Fibroblast of villous mesenchyme (primary cell): Measurements from ENCODE around the gene SP140. TPM values are rescaled to one million over a fixed set of nuclear protein-coding genes. Genes with fewer than 3 reads are reported as not detected.
"Not testable (repeated sequence)": the region's sequence is repeated elsewhere in the genome, so short reads cannot be mapped to it uniquely, and the experiment has no call there.

ENCODE experiments used
- DNase-seq: peaks from one replicate; pipeline ENCODE4 v3.0.0-alpha.2; 2010; ENCODE audit warnings: low read depth
- H3K4me3 ChIP-seq: 2 replicates; pipeline ENCODE4 v1.5.1; 2011; ENCODE audit warnings: low read depth, mild to moderate bottlenecking, low read length
- CTCF ChIP-seq: IDR thresholded peaks from 2 replicates; pipeline ENCODE4 v1.5.1; 2012; ENCODE audit warnings: low read depth, mild to moderate bottlenecking, low read length; ENCODE audit not compliant: insufficient read depth
- total RNA-seq: library from RNA; depleted of rRNA; stranded (reverse); fragments of >200 nt; gene quantifications from 2 replicates; pipeline ENCODE4 v1.2.3, GENCODE V29; 2012

The SP140 gene
- total RNA-seq, 1 donor, result 0.86 TPM

- DNase-seq, result no peak
- TF ChIP-seq CTCF, result no peak
- no peak overlapping the region for H3K4me3 ChIP-seq
Measured at GRCh38 chr2:230299618-230300017, 74.1 kb downstream of the SP140 start.

- TF ChIP-seq CTCF, result no peak
- no peak overlapping the region for H3K4me3 ChIP-seq
- DNase-seq, result no peak
Measured at GRCh38 chr2:230305416-230306275, 80.1 kb downstream of the SP140 start.

GRCh38 chr2:230306474-230306873 is 80.9 kb downstream of the SP140 start:
- TF ChIP-seq CTCF, result no peak
- DNase-seq, result no peak
- H3K4me3 ChIP-seq, result no peak overlapping the region

- no peak for DNase-seq
- no peak overlapping the region for H3K4me3 ChIP-seq
- TF ChIP-seq CTCF, result no peak
Measured at GRCh38 chr2:230307485-230307884, 81.9 kb downstream of the SP140 start.

GRCh38 chr2:230308402-230309000 is 83.0 kb downstream of the SP140 start:
- no peak for TF ChIP-seq CTCF
- no peak overlapping the region for H3K4me3 ChIP-seq
- DNase-seq, result no peak

DNA sequence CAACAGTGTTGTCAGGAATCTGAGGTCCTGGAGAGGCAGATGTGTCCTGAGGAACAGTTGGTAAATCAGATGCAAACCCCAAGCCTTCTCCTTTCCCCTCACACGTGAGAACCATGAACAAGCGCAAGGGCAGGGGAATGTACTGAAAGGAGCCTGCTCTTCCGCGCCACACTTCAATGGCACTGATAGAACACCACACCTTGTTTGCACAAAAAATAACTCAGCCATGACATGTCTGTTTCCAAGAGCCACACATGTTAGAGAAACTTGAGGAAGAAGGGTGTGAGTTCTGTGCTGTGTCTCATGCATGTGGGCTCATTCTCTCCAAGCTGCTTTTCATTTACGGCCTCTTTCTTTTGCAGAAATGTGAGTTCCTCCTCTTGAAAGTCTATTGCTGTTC is 85.3 kb downstream of the SP140 start:
- not testable (repeated sequence) for DNase-seq, H3K4me3 ChIP-seq

- not testable (repeated sequence) for DNase-seq
Measured at GRCh38 chr2:230311634-230312033, 86.1 kb downstream of the SP140 start.

GRCh38 chr2:230312638-230313037 is 87.1 kb downstream of the SP140 start:
- no peak overlapping the region for H3K4me3 ChIP-seq
- no peak for DNase-seq
- TF ChIP-seq CTCF, result no peak

More at GRCh38 chr2:230311634-230312033, 86.1 kb downstream of the SP140 start:
- H3K4me3 ChIP-seq, result not testable (repeated sequence)
